GM12878 (cell line): ENCODE data around the gene ZNF142.

Experiments used
- CHD2 ChIP-seq: IDR thresholded peaks from 2 replicates; pipeline ENCODE4 v1.6.1; 2011; ENCODE audit warnings: low read depth, low read length, improper control_type of control experiment, borderline replicate concordance
- CREB1 ChIP-seq: IDR thresholded peaks from 2 replicates; pipeline ENCODE4 v1.6.1; 2012; ENCODE audit warnings: low read depth, mild to moderate bottlenecking, inconsistent platforms
- CTCF ChIP-seq, 3 experiments: IDR thresholded peaks in 2 of 3; conservative IDR thresholded peaks in 1 of 3; 2 replicates each; pipeline ENCODE4 v1.5.1; 2011; ENCODE audit warnings: low read depth in 3 of 3, low read length in 3 of 3, mild to moderate bottlenecking in 3 of 3, control low read depth in 2 of 3, moderate library complexity in 2 of 3, inconsistent platforms in 1 of 3, mixed read lengths in 1 of 3; ENCODE audit not compliant: control insufficient read depth in 2 of 3, insufficient read depth in 1 of 3; ENCODE audit errors: extremely low read depth in 1 of 3
- E2F8 ChIP-seq: fragments of 450-650 bp; IDR thresholded peaks from 2 replicates; pipeline ENCODE4 v1.6.1; 2018; ENCODE audit warnings: mild to moderate bottlenecking, low read depth, moderate library complexity; ENCODE audit not compliant: partially characterized antibody
- GATAD2B ChIP-seq: fragments of 450-650 bp; conservative IDR thresholded peaks from 2 replicates; pipeline ENCODE4 v1.6.1; 2017; ENCODE audit warnings: low read depth, mild to moderate bottlenecking, moderate library complexity
- MTA3 ChIP-seq: IDR thresholded peaks from 2 replicates; pipeline ENCODE4 v1.6.1; 2012; ENCODE audit warnings: low read length, inconsistent platforms, borderline replicate concordance
- RAD21 ChIP-seq: IDR thresholded peaks from 2 replicates; pipeline ENCODE4 v1.6.1; 2011; ENCODE audit warnings: mild to moderate bottlenecking, low read depth, low read length, moderate library complexity; ENCODE audit not compliant: insufficient read depth
- RCOR1 ChIP-seq: conservative IDR thresholded peaks from 2 replicates; pipeline ENCODE4 v1.6.1; 2012; ENCODE audit warnings: low read depth, low read length, improper control_type of control experiment
- REST ChIP-seq: IDR thresholded peaks from 2 replicates; pipeline ENCODE4 v1.6.1; 2012; ENCODE audit warnings: mild to moderate bottlenecking, low read depth, low read length
- SKIL ChIP-seq: fragments of 450-650 bp; IDR thresholded peaks from 2 replicates; pipeline ENCODE4 v1.6.1; 2017; ENCODE audit warnings: mild to moderate bottlenecking, low read depth, inconsistent platforms; ENCODE audit not compliant: poor library complexity, severe bottlenecking
- ZNF274 ChIP-seq: IDR thresholded peaks from one replicate; pipeline ENCODE4 v1.8.0; 2011; ENCODE audit not compliant: insufficient read length, insufficient read depth

GRCh38 chr2:218607436-218608115, 51.8 kb downstream of the ZNF142 start, which contains the start of gene PLCD4:
- no peak for TF ChIP-seq RCOR1
- TF ChIP-seq MTA3: no peak
- no peak for TF ChIP-seq REST
- TF ChIP-seq E2F8: no peak
- no peak for TF ChIP-seq ZNF274
- TF ChIP-seq CTCF (IDR thresholded peaks at IDR 0.05 in 2 of 3, conservative IDR thresholded peaks at IDR 0.05 in 1 of 3; ENCODE audit: control insufficient read depth in 2 of 3, extremely low read depth in 1 of 3, insufficient read depth in 1 of 3, low read depth in 3 of 3, low read length in 3 of 3): no peak
- no peak for TF ChIP-seq RAD21
- TF ChIP-seq CHD2: no peak
- no peak for TF ChIP-seq CREB1
- TF ChIP-seq GATAD2B: no peak
- no peak for TF ChIP-seq SKIL
